GM21717 (cell line): ENCODE data around the gene KDM5B.
"Not testable (repeated sequence)": the region's sequence is repeated elsewhere in the genome, so short reads cannot be mapped to it uniquely, and the experiment has no call there.

ENCODE experiments used
- ATAC-seq: cut with Tn5 transposase; IDR thresholded peaks from one replicate; pipeline ENCODE4 v1.9.1; 2021; ENCODE audit warnings: mild to moderate bottlenecking, moderate library complexity; ENCODE audit not compliant: unreplicated experiment

KDM5B gene

GRCh38 chr1:202716654-202717053 is 91.6 kb downstream of the KDM5B start:
- ATAC-seq = no peak

- not testable (repeated sequence) for ATAC-seq
Observed at GRCh38 chr1:202714202-202714601, 94.0 kb downstream of the KDM5B start.

DNA sequence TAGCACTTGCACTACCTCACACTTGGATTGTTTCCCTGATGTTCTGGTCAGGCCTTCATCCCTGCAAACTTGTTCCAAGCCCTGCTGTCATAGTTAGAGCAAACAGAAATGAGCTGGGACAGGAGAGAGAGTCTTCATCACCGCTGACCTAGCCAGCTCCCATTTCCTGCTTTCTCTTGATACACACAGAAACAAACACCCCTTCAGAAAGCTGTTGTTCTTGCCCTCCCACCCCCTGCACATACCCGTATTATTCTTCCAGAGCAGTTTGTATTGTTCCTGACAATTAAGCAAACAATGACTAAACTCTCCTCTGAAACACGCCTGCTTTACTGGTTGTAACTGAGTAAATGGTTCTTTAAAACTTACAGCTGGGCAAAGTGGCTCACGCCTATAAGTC is 95.1 kb downstream of the KDM5B start:
- no peak for ATAC-seq

- no peak for ATAC-seq
Observed at GRCh38 chr1:202711949-202712635, 96.1 kb downstream of the KDM5B start.

DNA sequence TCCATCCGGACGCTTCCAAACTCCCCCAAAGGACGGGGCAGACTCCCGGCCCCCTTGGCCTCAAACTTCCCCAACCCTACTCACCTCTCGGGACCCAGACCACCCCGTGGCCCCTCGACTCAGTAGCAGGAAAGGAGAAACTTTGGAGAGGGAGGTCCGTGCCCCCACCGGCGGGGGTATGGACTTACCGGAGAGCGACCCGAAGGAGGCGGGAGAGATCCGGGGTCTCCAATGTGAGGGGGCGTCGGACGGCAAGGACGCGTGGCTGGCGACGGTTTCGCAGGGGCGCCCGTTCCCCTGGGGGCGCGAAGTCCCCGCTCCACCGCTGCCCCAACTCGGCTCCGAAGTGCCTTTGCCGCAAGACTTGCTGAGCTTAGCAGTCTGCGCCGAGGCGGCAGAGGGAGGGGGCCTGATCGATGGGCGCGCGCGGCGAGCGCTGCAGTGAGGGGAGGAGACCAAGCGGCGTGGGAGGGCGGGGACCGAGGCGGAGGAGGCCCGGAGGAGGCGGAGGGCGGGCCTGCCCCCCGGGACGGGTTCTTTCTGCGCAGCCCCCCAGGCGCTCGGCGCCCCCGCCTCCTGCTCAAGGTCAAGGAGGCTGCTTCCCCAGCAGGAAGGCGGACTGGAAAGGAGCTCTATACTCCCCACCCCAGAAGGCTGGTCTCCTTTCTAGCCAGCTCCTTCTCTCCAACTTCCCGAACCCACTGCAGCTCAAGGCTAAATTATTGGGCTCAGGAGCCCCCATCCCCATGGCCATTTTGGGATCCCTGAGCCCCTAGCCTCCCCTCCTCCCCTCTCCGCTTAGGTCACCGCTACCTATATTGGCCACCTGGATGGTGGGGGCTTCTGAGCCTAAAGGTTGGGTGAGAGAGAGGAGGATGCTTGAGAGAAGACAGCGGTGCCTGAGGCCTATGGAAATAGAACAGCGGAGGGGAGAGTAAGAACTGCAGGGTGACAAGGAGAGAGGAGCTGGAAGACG is 97.9 kb downstream of the KDM5B start, which contains the start of gene SYT2:
Gene SYT2 (minus strand): TSS at position 385 of the 976 bp plus-strand sequence. CDS start 104,682 bp downstream, outside the sequence.
- ATAC-seq = no peak

GRCh38 chr1:202709276-202710041 is 98.8 kb downstream of the KDM5B start:
- ATAC-seq = no peak

GRCh38 chr1:202708456-202709275 is 99.6 kb downstream of the KDM5B start:
- no peak for ATAC-seq

- no peak for ATAC-seq
Observed at GRCh38 chr1:202706851-202707250, 101.4 kb downstream of the KDM5B start.

GRCh38 chr1:202704601-202705000 is 103.6 kb downstream of the KDM5B start:
- ATAC-seq = no peak

GRCh38 chr1:202703191-202703590 is 105.0 kb downstream of the KDM5B start:
- no peak for ATAC-seq

DNA sequence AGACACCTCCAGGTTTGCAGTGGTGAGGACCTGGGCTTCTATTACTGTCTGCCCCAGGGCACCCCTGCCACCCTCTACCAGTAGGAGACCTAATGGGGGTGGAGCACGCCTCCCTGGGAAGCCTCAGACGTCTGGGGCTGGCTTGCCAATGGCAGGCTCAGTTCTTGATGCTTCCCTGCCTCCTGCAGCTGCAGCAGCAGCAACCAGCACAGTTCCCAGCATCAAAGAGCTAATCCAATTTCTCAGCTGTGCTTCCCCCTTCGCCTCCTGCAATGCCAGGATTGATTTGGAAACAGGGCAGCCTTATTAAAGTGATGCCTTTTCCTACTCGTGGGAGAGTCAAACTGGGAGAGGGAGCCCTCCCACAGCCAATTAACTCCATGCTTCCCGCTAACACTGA is 106.1 kb downstream of the KDM5B start:
- no peak for ATAC-seq

DNA sequence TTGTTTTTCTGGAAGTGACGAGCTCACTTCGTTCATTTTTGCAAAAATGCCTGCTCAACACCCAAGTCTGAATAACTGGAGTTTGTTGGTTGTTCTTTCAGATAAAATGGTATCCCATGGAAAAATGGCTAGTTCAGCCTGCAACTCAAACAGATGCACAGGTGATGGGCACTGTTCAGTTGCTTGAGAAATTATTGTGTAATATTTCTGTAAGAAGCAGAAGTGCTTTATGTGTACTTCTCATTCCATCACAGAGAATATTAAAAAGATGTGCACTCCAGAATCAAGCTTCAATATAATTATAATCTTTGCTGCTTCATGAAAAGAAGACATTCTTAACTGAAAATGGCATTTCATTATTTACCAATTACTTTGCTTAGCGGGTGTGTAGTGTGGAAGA is 107.0 kb downstream of the KDM5B start:
- ATAC-seq = no peak

DNA sequence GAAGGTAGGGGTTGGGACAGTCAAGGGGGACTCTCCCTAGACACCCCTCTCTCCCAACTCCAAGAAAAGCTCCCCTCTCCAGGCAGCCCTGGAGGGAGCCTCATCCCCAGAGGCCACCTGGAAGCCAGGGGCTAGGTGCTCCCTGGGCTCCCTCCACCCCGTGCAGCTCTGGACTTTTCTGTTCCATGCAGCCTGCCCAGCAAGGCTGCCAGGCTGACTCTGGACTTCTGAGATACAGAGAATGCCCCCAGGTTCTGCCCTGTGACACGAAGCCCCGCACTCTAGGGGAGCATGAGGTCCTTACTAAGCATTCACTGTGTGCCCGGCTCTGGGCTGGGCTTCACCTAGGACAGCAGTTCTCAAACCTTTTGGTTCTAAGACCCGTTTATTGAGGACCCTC is 108.2 kb downstream of the KDM5B start:
- no peak for ATAC-seq

DNA sequence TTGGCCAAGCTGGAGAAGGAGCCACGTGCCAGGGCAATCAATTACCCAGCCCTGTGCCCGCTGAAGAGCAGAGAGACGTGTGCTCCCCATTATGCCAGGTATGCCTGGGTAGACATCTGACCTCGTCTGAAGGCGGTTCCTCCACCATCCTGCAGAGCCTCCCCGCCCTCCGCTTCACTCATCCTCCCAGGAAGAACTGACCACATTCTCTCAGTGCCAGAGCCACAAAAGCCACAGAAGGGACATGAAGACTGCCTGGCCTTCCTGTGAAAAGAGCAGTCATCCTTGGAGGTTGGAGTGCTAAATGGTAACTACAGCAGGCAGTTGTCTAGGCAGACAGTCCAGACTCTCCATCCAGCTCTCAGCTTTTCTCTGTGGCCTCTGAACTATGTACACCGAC is 109.9 kb downstream of the KDM5B start:
- no peak for ATAC-seq

DNA sequence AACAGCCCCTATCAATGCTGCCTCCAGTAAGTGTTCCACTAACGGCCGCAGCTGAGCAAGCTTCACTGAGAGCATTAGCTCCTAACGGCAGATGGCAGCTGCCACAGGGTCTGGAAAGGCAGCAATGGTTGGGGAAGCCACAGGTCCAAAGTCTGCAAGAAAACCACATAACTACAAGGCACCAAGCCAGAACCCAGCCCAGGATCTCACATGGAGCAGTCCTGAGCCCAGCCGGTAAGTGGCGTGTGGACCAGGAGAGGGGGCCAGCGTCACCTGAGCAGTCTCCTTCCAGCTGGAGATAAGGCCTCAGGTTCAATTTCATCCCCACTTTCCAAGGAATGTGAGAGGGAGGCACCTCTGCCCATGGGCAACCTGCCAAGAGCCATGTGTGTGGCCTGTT is 111.2 kb downstream of the KDM5B start:
- no peak for ATAC-seq

DNA sequence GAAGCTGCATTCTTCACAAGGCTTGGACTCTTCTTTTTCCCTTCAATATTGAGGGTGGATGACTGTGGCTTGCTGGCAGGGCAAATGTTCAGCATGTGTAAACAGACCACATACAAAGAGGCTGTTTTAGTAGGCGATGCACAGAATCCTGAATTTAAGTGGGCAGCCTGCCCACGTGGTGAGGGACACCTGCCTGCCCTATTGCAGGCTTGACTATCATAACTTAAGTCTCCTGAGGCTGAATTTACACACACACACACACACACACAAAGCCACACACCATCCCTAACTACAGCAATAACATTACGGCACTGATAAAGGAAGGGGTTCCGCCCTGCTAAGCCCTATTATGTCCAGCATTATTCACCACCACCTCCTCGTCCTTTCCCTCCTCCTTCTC is 113.9 kb downstream of the KDM5B start:
- ATAC-seq = no peak

- no peak for ATAC-seq
Observed at GRCh38 chr1:202692959-202693555, 115.2 kb downstream of the KDM5B start.

DNA sequence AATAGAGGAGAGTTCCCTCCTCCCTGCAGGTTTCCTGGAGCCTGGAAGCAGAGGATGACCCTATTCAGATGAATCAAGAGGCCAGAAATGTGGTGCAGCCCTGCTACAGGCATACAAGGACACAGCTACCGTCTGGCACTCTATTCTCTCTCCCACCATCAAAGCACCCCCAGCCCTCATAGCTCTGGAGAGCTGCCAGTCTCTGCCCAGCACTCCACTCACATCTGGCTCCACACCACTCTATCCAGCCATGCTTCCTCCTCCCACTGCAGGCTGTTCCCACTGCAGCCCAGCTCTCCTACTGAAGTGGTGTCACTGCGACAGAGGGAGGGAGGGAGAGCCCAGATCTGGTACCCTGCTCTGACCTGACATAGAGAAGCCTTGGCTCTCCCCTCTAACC is 116.4 kb downstream of the KDM5B start:
- ATAC-seq = no peak

DNA sequence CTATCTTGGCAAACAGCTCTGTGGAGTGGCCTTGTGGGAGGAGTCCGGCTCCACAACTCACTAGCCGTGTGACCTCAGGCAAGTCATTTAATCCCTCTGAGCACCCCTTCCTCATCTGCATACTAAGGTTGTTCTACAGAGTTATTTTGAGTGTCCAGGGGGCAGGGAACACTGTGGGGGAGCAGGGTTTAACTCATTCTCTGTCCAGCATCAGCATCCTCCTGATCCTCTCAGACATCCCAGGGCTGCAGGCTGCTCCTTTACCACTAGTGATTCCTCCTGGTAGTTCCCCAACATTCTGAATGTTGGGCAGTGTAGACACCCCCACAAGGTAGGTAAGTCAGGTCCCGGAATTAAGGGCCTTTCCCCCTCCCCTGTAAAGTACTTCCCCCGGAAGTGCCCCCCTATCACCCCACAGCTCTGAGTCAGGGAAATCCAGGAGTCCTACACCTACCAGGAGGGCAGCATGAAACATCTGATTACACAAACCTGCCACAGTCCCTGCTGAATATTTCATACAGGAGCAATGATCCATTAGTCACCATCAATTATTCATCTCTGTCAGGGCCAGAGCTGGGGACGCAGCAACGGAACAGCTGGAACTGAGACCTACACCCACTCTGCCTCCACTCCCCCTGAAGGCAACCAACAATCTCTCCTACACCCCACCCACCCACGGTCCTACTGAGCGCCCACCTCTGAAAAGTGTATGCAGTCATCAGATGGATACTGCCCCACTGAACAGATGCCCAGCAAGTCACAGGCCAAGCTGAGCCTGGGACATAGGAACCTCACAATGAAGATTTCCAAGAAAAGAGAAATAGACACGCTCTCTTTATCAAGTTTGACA is 118.5 kb downstream of the KDM5B start:
- no peak for ATAC-seq
